Nephron (organoid): Measurements from ENCODE around the gene IL3RA.
"Not testable (repeated sequence)": the region's sequence is repeated elsewhere in the genome, so short reads cannot be mapped to it uniquely, and the experiment has no call there.

ENCODE experiments used
- H3K27ac Mint-ChIP-seq, 3 experiments: 2 replicates each; pipeline ENCODE4 v1.8.0; 2020; ENCODE audit warnings: mixed read lengths in 3 of 3, mild to moderate bottlenecking in 2 of 3, moderate library complexity in 1 of 3
- H3K27me3 Mint-ChIP-seq: 2 replicates; pipeline ENCODE4 v1.8.0; 2021; ENCODE audit warnings: low read depth, mild to moderate bottlenecking, moderate library complexity, mixed read lengths
- H3K36me3 Mint-ChIP-seq: 2 replicates; pipeline ENCODE4 v1.8.0; 2020; ENCODE audit warnings: low read depth, mixed read lengths
- H3K4me1 Mint-ChIP-seq: 2 replicates; pipeline ENCODE4 v1.8.0; 2020; ENCODE audit warnings: mixed read lengths
- H3K4me3 Mint-ChIP-seq, 3 experiments: 2 replicates each; pipeline ENCODE4 v1.8.0; 2020; ENCODE audit warnings: mild to moderate bottlenecking in 3 of 3, mixed read lengths in 3 of 3, moderate library complexity in 2 of 3
- H3K9me3 Mint-ChIP-seq: 2 replicates; pipeline ENCODE4 v1.8.0; 2020; ENCODE audit warnings: mixed read lengths
- CTCF ChIP-seq, 3 experiments: fragments of 200-600 bp; sonication (generic); IDR thresholded peaks; one replicate each; pipeline ENCODE4 v1.5.0; 2021; ENCODE audit warnings: antibody characterized with exemption in 3 of 3; ENCODE audit not compliant: unreplicated experiment in 3 of 3

The IL3RA gene

GRCh38 chrX:1295550-1295949 is 41.0 kb upstream of the IL3RA start:
- Mint-ChIP-seq H3K9me3 (peaks cover 15% of the 10 kb centered on the region), H3K27ac (no peak overlapping the region), H3K27me3 (no peaks in the 10 kb centered on the region), H3K4me3 (no peak overlapping the region), H3K4me1 (peaks cover 8% of the 10 kb centered on the region), H3K36me3 (peaks cover 6% of the 10 kb centered on the region)
- TF ChIP-seq CTCF (IDR thresholded peaks at IDR 0.05; ENCODE audit: unreplicated experiment in 3 of 3), result no peak

DNA sequence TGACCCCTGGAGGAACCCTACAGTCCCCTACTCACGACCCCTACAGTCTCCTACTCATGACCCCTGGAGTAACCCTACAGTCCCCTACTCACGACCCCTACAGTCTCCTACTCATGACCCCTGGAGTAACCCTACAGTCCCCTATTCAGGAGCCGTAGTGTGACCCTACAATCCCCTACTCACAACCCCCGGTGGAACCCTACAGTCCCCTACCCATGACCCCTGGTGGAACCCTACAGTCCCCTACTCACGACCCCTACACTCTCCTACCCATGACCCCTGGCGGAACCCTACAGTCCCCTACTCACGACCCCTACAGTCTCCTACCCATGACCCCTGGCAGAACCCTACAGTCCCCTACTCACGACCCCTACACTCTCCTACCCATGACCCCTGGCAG is 39.0 kb upstream of the IL3RA start:
- H3K9me3 Mint-ChIP-seq, result peaks cover 15% of the 10 kb centered on the region
- H3K4me1 Mint-ChIP-seq, H3K4me3 Mint-ChIP-seq, H3K36me3 Mint-ChIP-seq, H3K27me3 Mint-ChIP-seq, H3K27ac Mint-ChIP-seq: not testable (repeated sequence)

GRCh38 chrX:1300449-1300848 is 36.1 kb upstream of the IL3RA start:
- Mint-ChIP-seq H3K27ac (no peak overlapping the region), H3K4me1 (no peaks in the 10 kb centered on the region), H3K9me3 (peaks cover 15% of the 10 kb centered on the region), H3K36me3 (peaks cover 6% of the 10 kb centered on the region), H3K27me3 (no peaks in the 10 kb centered on the region), H3K4me3 (no peak overlapping the region)
- no peak for TF ChIP-seq CTCF (IDR thresholded peaks at IDR 0.05; ENCODE audit: unreplicated experiment in 3 of 3)

DNA sequence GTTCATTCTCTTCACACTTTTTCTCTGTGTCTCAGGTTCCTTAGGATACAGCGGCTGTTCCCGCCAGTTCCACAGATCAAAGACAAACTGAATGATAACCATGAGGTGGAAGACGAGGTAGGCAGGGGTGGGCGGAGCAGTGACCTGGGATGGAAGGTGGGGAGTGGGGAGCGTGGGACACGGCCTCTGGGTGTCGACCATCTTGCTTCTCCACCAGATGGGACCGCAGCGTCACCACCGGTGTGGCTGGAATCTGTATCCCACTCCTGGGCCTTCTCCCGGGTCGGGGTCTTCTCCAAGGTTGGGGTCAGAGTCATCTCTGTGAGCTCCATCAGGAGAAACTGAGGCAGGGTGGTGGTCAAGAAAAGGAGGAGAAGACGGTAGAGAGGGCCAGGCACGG is 31.2 kb upstream of the IL3RA start:
- Mint-ChIP-seq H3K4me3 (no peak overlapping the region), H3K36me3 (peaks cover 6% of the 10 kb centered on the region), H3K27ac (no peak overlapping the region), H3K27me3 (peaks cover 11% of the 10 kb centered on the region), H3K9me3 (peaks cover 6% of the 10 kb centered on the region), H3K4me1 (no peaks in the 10 kb centered on the region)
- TF ChIP-seq CTCF (IDR thresholded peaks at IDR 0.05; ENCODE audit: unreplicated experiment in 3 of 3), result no peak

- H3K4me1 Mint-ChIP-seq, result no peaks in the 10 kb centered on the region
- peaks cover 6% of the 10 kb centered on the region for H3K9me3 Mint-ChIP-seq
- H3K36me3 Mint-ChIP-seq, result peaks cover 6% of the 10 kb centered on the region
- no peak overlapping the region for H3K4me3 Mint-ChIP-seq
- no peak for TF ChIP-seq CTCF (IDR thresholded peaks at IDR 0.05; ENCODE audit: unreplicated experiment in 3 of 3)
- peaks cover 11% of the 10 kb centered on the region for H3K27me3 Mint-ChIP-seq
- no peak overlapping the region for H3K27ac Mint-ChIP-seq
Observed at GRCh38 chrX:1306909-1307625, 29.5 kb upstream of the IL3RA start.

DNA sequence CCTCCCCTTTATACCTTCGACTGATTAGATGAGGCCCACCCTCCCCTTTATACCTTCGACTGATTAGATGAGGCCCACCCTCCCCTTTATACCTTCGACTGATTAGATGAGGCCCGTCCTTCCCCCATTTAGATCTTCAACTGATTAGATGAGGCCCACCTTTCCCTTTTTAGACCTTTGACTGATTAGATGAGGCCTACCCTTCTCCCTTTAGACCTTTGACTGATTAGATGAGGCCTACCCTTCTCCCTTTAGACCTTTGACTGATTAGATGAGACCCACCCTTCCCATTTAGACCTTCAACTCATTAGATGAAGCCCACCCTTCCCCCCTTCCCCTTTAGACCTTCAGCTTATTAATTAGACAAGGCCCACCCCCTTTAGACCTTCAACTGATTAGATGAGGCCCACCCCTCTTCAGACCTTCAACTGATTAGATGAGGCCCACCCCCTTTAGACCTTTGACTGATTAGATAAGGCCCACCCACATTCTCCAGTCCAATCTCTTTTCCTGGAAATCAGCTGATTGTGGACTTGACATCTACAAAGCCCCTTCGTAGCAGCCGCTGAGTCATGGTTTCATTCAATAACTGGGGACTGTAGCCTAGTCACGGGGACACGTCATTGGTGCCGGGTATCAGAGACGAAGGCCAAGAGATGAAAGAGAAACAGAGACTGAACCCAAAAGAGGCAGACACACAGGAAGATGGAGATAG is 28.8 kb upstream of the IL3RA start:
- no peak overlapping the region for H3K4me3 Mint-ChIP-seq
- H3K9me3 Mint-ChIP-seq, result peaks cover 6% of the 10 kb centered on the region
- no peak for TF ChIP-seq CTCF (IDR thresholded peaks at IDR 0.05; ENCODE audit: unreplicated experiment in 3 of 3)
- peaks cover 6% of the 10 kb centered on the region for H3K36me3 Mint-ChIP-seq
- peaks cover 7% of the 10 kb centered on the region for H3K4me1 Mint-ChIP-seq
- peaks cover 11% of the 10 kb centered on the region for H3K27me3 Mint-ChIP-seq
- no peak overlapping the region for H3K27ac Mint-ChIP-seq
